ENCODE measurements around the gene EGR1. TPM values are rescaled to one million over a fixed set of nuclear protein-coding genes. Genes with fewer than 3 reads are reported as not detected.

EGR1 gene
- total and polyA plus RNA-seq, 2 donors (not counting 1 experiment from before 2014, with no cell fraction given), result 13.7 to 212 TPM

Small RNA genes lying within 50 kb of the gene (small RNA-seq; reads per million reads assigned to genes)
- gene AC113403.1 (ENCODE audit: insufficient read length, low read depth, low replicate concordance), result not detected

Other genes starting within 250 kb of the EGR1 start
- not detected in 2 replicates for gene GFRA3, start 190.9 kb upstream of the EGR1 start, total RNA-seq
- not detected in 2 replicates for gene GFRA3, start 190.9 kb upstream of the EGR1 start, polyA plus RNA-seq
- not detected in 2 replicates for gene CDC25C, start 133.7 kb upstream of the EGR1 start, total RNA-seq
- 0.03 TPM in 1 of 2 replicates, not detected in the other for gene CDC25C, start 133.7 kb upstream of the EGR1 start, polyA plus RNA-seq
- 29.3 and 29.8 TPM in 2 replicates for gene FAM53C, start 127.2 kb upstream of the EGR1 start, total RNA-seq
- 44.9 and 62.9 TPM in 2 replicates for gene FAM53C, start 127.2 kb upstream of the EGR1 start, polyA plus RNA-seq
- 99.9 and 110 TPM in 2 replicates for gene KDM3B, start 112.8 kb upstream of the EGR1 start, total RNA-seq
- 41.8 and 59.8 TPM in 2 replicates for gene KDM3B, start 112.8 kb upstream of the EGR1 start, polyA plus RNA-seq
- 0.20 and 0.44 TPM in 2 replicates for gene REEP2, start 26.4 kb upstream of the EGR1 start, total RNA-seq
- gene REEP2, start 26.4 kb upstream of the EGR1 start, polyA plus RNA-seq, result not detected in 2 replicates
- 50.5 and 50.8 TPM in 2 replicates for gene ETF1, start 77.8 kb downstream of the EGR1 start, total RNA-seq
- 10.2 and 51.9 TPM in 2 replicates for gene ETF1, start 77.8 kb downstream of the EGR1 start, polyA plus RNA-seq
- 139 and 142 TPM in 2 replicates for gene HSPA9, start 109.9 kb downstream of the EGR1 start, total RNA-seq
- 66.5 and 175 TPM in 2 replicates for gene HSPA9, start 109.9 kb downstream of the EGR1 start, polyA plus RNA-seq

Data from B cell (primary cell).